BLaER1 treated with 17β-estradiol and CSF1 and Interleukin-3, amounts not matched to agents 10 nM and 100 nM (cell line): ENCODE results near the gene LCN1.

Experiments used
- H3K27ac ChIP-seq, 11 experiments: shearing (Covaris generic); formaldehyde crosslinking; 2 replicates each; pipeline ENCODE4 v1.8.1; 2022
- H3K27me3 ChIP-seq, 11 experiments: shearing (Covaris generic); formaldehyde crosslinking; 2 replicates each; pipeline ENCODE4 v1.8.1; 2022
- H3K36me3 ChIP-seq, 11 experiments: shearing (Covaris generic); formaldehyde crosslinking; 2 replicates each; pipeline ENCODE4 v1.8.1; 2022
- H3K4me1 ChIP-seq, 10 experiments: shearing (Covaris generic); formaldehyde crosslinking; 2 replicates each; pipeline ENCODE4 v1.8.1; 2022
- H3K4me2 ChIP-seq, 11 experiments: shearing (Covaris generic); formaldehyde crosslinking; 2 replicates each; pipeline ENCODE4 v1.8.1; 2022
- H3K4me3 ChIP-seq, 10 experiments: shearing (Covaris generic); formaldehyde crosslinking; 2 replicates each; pipeline ENCODE4 v1.8.1; 2022
- H3K9ac ChIP-seq, 11 experiments: shearing (Covaris generic); formaldehyde crosslinking; 2 replicates each; pipeline ENCODE4 v1.8.1; 2022
- H3K9me3 ChIP-seq, 11 experiments: shearing (Covaris generic); formaldehyde crosslinking; replicated peaks in 1 of 11; 2 replicates each; pipeline ENCODE4 v1.8.1; 2022
- H4K20me1 ChIP-seq, 11 experiments: shearing (Covaris generic); formaldehyde crosslinking; 2 replicates each; pipeline ENCODE4 v1.8.1; 2022
- Cebpa-rat ChIP-seq, 11 experiments: shearing (Covaris generic); IDR thresholded peaks; 2 replicates each; pipeline ENCODE4 v1.8.1; 2022

The LCN1 gene

DNA sequence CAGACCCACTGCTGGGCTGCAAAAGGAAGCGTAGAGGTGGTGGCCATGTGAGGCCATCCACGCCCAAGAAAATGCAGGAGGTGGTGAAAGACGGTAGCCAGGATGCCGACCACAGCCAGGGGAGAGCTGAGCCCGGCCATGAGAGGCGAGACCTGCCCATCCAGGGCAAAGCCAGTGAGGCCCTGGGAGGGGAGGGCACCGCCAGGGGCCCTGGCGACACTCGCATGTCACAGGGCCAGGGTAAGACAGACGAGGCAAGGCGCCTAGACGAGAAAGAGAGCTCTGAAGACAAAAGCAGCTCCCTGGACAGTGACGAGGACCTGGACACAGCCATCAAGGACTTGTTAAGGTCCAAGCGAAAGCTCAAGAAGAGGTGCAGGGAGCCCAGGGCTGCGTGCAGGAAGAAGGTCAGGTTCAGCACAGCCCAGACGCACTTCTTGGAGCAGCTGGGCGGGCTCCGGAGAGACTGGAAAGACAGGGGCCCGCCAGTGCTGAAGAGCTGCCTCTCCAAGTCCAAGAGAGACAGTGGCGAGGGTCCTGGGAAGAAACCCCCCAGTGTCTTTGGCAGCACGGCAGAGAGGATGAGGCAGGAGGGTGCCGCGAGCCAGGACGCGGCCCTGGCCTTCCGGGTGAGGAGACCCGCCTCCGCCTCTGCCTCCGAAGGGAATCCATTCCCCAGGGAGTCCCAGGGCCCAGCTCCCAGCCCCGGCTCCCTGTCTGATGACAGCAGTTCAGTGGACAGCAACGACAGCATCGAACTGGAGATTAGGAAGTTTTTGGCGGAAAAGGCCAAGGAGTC is 34.8 kb upstream of the LCN1 start:
- TF ChIP-seq Cebpa-rat (IDR thresholded peaks at IDR 0.05) = no peak
- peaks cover 7 to 32% (median 15%) of the 10 kb centered on the region in 11 experiments for H3K27me3 ChIP-seq
- H3K4me2 ChIP-seq = no peak overlapping the region
- H3K36me3 ChIP-seq = peaks cover 0 to 57% (median 31%) of the 10 kb centered on the region in 11 experiments; a peak in 15 of 22 replicates
- peaks cover 0 to 6% (median under 1%) of the 10 kb centered on the region in 10 experiments; a peak in 7 of 20 replicates for H3K4me1 ChIP-seq
- H3K9me3 ChIP-seq = no peaks in the 10 kb centered on the region
- H3K9ac ChIP-seq = no peak overlapping the region
- H3K4me3 ChIP-seq = no peak overlapping the region
- H3K27ac ChIP-seq = no peak overlapping the region
- peaks cover 0 to 68% (median 5%) of the 10 kb centered on the region in 11 experiments; a peak in 11 of 22 replicates for H4K20me1 ChIP-seq

DNA sequence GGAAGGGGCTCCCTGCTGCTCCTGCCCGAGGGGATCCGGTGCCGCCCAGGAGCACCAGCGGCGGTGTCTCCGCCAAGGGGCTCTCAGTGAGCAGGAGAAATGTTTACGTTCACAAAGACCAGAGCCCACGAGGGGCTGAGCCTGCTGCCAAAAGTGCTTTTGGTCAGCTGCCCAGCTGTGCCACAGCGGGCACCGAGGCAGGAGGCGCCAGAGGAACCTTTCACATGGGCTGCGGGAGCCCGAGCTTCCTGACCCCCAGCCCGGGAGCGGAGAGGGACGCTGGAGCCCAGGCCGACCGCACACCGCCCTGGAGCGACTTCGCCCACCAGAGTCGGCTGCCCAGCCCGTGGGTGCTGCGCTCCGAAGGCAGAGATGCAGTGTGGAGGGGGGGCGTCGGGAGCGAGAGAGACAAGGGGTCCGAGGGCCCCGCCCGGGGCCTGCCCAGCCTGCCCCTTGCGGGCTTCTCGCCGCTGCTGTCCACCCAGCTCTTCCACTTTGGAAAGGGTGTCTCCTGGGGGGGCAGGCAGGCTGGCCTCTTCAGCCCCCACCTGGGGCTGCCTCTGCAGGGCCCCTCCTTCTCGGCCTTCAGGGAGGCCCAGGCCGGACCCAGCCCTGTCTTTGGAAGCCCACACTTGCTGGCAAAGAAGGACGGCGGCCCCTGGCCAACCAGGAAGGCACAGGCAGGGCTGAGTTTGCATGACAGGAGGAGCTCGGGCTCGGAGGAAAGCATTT is 33.8 kb upstream of the LCN1 start:
- TF ChIP-seq Cebpa-rat (IDR thresholded peaks at IDR 0.05) = no peak
- H3K4me1 ChIP-seq = peaks cover 0 to 6% (median 0%) of the 10 kb centered on the region in 10 experiments; a peak in 1 of 20 replicates
- no peaks in the 10 kb centered on the region for H3K9me3 ChIP-seq
- H3K4me2 ChIP-seq = no peak overlapping the region
- no peak overlapping the region for H3K4me3 ChIP-seq
- no peak overlapping the region for H3K9ac ChIP-seq
- peaks cover 0 to 22% (median 5%) of the 10 kb centered on the region in 11 experiments; a peak in 13 of 22 replicates for H3K27me3 ChIP-seq
- peaks cover 0 to 60% (median 4%) of the 10 kb centered on the region in 11 experiments; a peak in 9 of 22 replicates for H4K20me1 ChIP-seq
- no peak overlapping the region for H3K27ac ChIP-seq
- H3K36me3 ChIP-seq = peaks cover 0 to 57% (median 31%) of the 10 kb centered on the region in 11 experiments; a peak in 15 of 22 replicates

DNA sequence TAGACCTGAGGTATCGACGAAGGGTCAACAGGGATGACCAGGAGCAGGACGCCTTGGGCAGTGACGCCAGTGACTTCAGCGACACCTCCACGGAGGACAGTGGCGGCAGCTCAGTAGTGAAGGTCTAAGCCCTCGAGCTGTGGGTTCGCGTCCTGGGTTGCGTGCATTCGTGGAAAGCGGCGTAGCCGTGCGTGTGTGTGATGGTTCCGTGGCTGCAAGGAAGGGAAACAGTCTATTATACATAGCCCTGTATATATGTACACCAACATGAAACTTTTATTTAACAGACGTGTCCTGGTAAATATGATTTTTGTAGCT is 33.3 kb upstream of the LCN1 start:
- H3K9ac ChIP-seq = no peak overlapping the region
- H3K9me3 ChIP-seq = no peaks in the 10 kb centered on the region
- H3K4me1 ChIP-seq = peaks cover 0 to 6% (median 0%) of the 10 kb centered on the region in 10 experiments; a peak in 1 of 20 replicates
- no peak overlapping the region for H3K4me2 ChIP-seq
- no peak overlapping the region for H3K4me3 ChIP-seq
- no peak for TF ChIP-seq Cebpa-rat (IDR thresholded peaks at IDR 0.05)
- peaks cover 0 to 57% (median 31%) of the 10 kb centered on the region in 11 experiments; a peak in 15 of 22 replicates for H3K36me3 ChIP-seq
- peaks cover 0 to 17% (median 0%) of the 10 kb centered on the region in 11 experiments; a peak in 9 of 22 replicates for H3K27me3 ChIP-seq
- H4K20me1 ChIP-seq = peaks cover 0 to 56% (median 4%) of the 10 kb centered on the region in 11 experiments; a peak in 9 of 22 replicates
- no peak overlapping the region for H3K27ac ChIP-seq

DNA sequence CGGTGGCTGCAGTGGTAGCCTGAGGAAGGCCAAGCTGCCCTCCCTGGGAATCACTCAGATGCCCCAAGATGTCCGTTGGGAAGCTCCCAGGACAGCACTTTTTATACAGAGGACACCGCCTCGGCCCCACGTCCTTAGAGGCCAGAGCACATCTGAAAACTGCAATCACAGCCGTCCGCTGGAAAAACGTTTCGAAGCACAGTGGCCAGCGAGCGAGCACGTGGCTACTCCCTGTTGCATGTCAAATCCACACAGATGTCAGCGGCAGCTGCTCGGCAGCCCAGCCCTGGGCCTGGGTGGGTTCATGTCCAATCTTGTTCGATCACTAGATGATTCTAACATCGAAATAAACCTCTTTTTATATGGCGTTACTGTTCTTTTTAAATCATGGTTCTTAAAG is 32.7 kb upstream of the LCN1 start:
- no peak for TF ChIP-seq Cebpa-rat (IDR thresholded peaks at IDR 0.05)

DNA sequence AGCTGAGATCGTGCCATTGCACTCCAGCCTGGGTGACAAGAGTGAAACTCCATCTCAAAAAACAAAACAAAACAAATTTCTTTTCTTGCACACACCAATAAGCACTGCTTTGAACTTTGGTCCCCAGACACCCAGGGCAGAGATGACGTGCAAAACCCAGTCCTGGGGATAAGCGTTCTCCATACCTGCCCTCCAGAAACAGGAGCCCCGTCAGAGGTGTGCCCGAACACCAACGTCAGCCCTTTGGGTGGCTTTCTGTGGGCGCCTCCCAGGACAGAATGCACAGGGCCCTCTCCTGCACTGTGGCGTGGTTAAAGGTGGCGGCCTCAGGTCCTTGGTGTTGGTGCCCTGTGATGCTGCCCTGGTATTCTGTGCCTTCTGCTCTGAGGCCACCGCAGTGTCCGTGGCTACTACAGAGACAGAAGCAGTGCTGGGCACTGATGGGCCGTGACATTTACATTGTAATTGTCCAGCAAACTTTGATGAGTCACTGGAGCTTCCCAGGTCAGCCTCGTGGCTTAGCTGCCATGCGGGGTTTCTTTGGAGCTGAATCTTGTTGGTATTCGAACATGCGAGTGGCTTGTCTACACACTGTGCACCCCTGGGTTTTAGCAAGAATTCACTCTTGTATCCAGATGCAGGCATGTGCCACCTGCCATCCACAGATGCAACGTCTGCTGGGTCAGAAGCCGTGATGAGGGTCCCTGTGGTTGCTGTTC is 31.9 kb upstream of the LCN1 start:
- H3K4me3 ChIP-seq = no peak overlapping the region
- peaks cover 0 to 3% (median 0%) of the 10 kb centered on the region in 11 experiments; a peak in 1 of 22 replicates for H3K27me3 ChIP-seq
- no peak overlapping the region for H3K27ac ChIP-seq
- H3K4me1 ChIP-seq = peaks cover 0 to 6% (median 0%) of the 10 kb centered on the region in 10 experiments; a peak in 1 of 20 replicates
- peaks cover 0 to 45% (median 26%) of the 10 kb centered on the region in 11 experiments; a peak in 15 of 22 replicates for H3K36me3 ChIP-seq
- 0 out of 22 replicates have a peak overlapping the region, but pooled peaks of 1 of the 11 experiments have one; percentile 7 for H3K4me2 ChIP-seq
- H3K9me3 ChIP-seq = no peaks in the 10 kb centered on the region
- peaks cover 0 to 48% (median 0%) of the 10 kb centered on the region in 11 experiments; a peak in 8 of 22 replicates for H4K20me1 ChIP-seq
- TF ChIP-seq Cebpa-rat (IDR thresholded peaks at IDR 0.05) = no peak
- H3K9ac ChIP-seq = no peak overlapping the region

More for the DNA sequence above, 32.7 kb upstream of the LCN1 start:
- H3K9me3 ChIP-seq = no peaks in the 10 kb centered on the region
- no peak overlapping the region for H3K27ac ChIP-seq
- no peak overlapping the region for H3K9ac ChIP-seq
- no peak overlapping the region for H3K4me2 ChIP-seq
- peaks cover 0 to 50% (median under 1%) of the 10 kb centered on the region in 11 experiments; a peak in 8 of 22 replicates for H4K20me1 ChIP-seq
- H3K27me3 ChIP-seq = peaks cover 0 to 12% (median 0%) of the 10 kb centered on the region in 11 experiments; a peak in 4 of 22 replicates
- H3K4me1 ChIP-seq = peaks cover 0 to 6% (median 0%) of the 10 kb centered on the region in 10 experiments; a peak in 1 of 20 replicates
- H3K4me3 ChIP-seq = no peak overlapping the region
- H3K36me3 ChIP-seq = peaks cover 0 to 53% (median 31%) of the 10 kb centered on the region in 11 experiments; a peak in 15 of 22 replicates

DNA sequence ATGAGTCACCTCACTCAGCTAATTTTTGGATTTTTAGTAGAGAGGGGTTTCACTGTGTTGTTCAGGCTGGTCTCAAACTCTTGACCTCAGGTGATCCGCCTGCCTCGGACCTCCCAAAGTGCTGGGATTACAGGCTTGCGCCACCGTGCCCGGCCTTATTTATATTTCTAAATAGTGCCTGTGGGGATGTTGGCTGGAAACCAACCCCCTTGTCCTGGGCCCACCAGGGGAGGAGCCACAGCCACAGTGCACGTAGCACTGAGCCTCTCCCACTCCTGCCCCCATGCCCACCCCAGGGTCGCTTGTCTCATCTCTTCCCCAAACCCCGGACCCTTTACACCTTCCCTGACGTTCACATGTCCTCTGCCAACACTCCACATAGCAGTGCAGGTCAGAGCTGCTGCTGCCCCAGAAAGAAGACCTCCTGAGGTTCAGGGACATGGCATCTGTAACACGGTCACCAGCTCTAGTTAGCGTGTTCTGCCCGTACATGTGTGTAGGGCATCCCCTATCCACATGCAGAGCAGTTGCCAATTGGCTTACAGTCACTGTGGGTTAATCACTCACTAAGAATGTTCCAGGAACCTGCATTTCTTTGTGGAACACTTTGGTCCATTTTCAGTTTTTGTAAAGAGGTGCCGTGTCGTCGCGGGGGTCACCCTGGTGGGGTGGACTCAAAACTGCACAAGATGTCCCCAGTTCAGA is 30.9 kb upstream of the LCN1 start:
- Histone ChIP-seq H4K20me1 (peaks cover 0 to 46% (median 0%) of the 10 kb centered on the region in 11 experiments; a peak in 6 of 22 replicates), H3K4me2 (no peak overlapping the region), H3K4me1 (peaks cover 0 to 6% (median 0%) of the 10 kb centered on the region in 10 experiments; a peak in 1 of 20 replicates), H3K27me3 (no peaks in the 10 kb centered on the region), H3K4me3 (no peak overlapping the region), H3K9ac (no peak overlapping the region), H3K36me3 (peaks cover 0 to 35% (median 19%) of the 10 kb centered on the region in 11 experiments; a peak in 13 of 22 replicates), H3K27ac (no peak overlapping the region), H3K9me3 (no peaks in the 10 kb centered on the region)
- TF ChIP-seq Cebpa-rat (IDR thresholded peaks at IDR 0.05) = no peak

DNA sequence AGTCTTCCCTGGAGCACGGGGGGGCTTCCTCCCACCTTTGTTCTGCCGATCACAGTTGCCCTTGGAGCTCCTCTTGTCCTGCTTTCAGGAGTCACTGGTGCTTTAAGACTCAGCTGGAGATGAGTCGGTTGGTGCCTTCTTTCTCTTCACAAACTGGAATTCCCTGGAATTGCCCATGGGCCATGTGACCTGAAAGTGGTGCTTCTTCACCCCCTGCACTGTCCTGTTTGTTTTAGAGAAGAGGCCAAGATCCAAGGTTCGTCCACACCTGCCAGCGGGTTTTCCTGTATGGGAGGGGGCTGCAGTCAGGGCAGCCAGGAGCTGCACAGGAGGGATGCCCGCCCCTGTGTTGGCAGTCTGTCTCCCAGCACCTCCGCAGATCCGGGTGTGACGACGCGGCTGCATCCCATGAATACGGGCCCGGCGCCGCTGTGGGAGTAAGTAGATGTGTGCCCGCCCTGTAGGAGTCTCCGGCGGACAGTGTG is 30.2 kb upstream of the LCN1 start:
- H3K27ac ChIP-seq = no peak overlapping the region
- no peaks in the 10 kb centered on the region for H3K27me3 ChIP-seq
- peaks cover 0 to 6% (median 0%) of the 10 kb centered on the region in 10 experiments; a peak in 1 of 20 replicates for H3K4me1 ChIP-seq
- no peak overlapping the region for H3K9ac ChIP-seq
- peaks cover 0 to 28% (median 12%) of the 10 kb centered on the region in 11 experiments; a peak in 12 of 22 replicates for H3K36me3 ChIP-seq
- H3K9me3 ChIP-seq = no peaks in the 10 kb centered on the region
- peaks cover 0 to 38% (median 0%) of the 10 kb centered on the region in 11 experiments; a peak in 6 of 22 replicates for H4K20me1 ChIP-seq
- no peak overlapping the region for H3K4me3 ChIP-seq
- TF ChIP-seq Cebpa-rat (IDR thresholded peaks at IDR 0.05) = no peak
- no peak overlapping the region for H3K4me2 ChIP-seq

DNA sequence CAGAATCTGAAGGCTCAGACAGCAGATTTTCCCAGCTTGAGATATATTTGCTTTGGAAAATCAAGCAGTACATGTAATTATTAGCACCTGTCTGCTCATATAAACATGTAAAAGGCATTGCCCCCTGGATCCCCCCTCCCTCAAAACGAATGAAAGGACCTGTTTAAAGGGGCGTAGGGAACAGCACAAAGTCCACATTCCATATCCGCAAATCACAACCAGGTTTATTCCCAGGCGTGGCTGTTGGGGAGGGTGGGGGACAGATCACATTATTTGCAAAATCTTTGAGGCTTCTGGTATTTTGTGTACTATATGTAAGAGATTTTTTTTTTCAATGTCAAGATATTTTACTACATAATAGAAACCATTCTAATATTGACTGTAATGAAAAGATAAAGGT is 29.5 kb upstream of the LCN1 start:
- no peak overlapping the region for H3K4me2 ChIP-seq
- no peak overlapping the region for H3K27ac ChIP-seq

More for the DNA sequence above, 29.5 kb upstream of the LCN1 start:
- peaks cover 0 to 6% (median 0%) of the 10 kb centered on the region in 10 experiments; a peak in 1 of 20 replicates for H3K4me1 ChIP-seq
- H3K9me3 ChIP-seq = no peaks in the 10 kb centered on the region
- H3K36me3 ChIP-seq = peaks cover 0 to 21% (median 7%) of the 10 kb centered on the region in 11 experiments; a peak in 10 of 22 replicates
- H3K27me3 ChIP-seq = no peaks in the 10 kb centered on the region
- H3K4me3 ChIP-seq = no peak overlapping the region
- H3K9ac ChIP-seq = no peak overlapping the region
- TF ChIP-seq Cebpa-rat (IDR thresholded peaks at IDR 0.05) = no peak
- peaks cover 0 to 31% (median 0%) of the 10 kb centered on the region in 11 experiments; a peak in 5 of 22 replicates for H4K20me1 ChIP-seq
